ENCODE results near the gene SCFD2.
A peak's percentile ranks its signal among the peaks of the same experiment; 100 is the strongest.

SCFD2 gene

DNA sequence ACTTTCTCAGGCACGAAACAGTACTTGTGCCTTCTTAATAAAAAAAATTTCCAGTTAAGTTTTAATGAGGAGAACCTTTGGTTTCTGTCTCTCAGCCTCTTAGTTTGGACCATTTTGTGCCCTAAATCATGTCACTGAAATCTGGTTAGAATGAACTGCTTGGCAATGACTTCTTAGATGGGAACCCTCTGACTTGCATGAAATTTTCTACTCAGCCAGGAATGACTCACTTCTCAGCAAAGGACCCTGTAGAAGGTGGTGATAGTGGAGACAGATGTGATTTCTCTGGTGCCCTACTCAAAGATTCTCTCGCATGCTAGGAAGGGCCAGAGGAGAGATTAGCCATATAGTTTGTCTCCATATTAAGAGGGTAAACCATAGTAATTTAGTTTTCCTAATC is 453.3 kb downstream of the SCFD2 start:
- DNase-seq = no peak

DNA sequence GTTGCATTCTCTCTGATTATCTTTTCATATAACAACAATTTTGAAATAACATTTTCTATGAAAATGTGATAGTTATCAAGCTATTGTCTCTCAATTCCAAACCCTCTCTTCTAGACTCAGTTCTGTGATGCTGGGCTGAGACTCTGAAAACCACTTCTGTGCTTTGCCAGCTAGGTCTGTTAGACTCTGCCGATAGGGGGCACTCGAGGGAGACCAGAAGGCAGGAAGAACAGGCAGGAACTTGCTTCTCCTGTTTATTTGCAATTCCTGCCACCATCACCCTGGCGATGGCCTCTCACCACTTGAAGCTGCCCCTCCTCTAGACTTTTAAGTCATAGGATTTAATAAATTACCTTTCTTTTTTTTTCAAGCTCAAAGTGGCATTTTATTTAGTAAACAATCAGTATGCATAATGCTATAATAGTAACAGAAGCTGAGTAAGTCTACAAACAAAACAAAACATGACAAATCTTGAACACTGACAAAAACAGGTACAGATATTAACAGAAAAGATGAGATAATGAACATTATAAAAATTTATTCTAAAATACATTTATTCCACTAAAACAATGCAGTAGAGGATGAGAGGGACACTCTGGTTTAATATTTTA is 454.1 kb downstream of the SCFD2 start:
- peak; percentile 94 to 99 for DNase-seq

DNA sequence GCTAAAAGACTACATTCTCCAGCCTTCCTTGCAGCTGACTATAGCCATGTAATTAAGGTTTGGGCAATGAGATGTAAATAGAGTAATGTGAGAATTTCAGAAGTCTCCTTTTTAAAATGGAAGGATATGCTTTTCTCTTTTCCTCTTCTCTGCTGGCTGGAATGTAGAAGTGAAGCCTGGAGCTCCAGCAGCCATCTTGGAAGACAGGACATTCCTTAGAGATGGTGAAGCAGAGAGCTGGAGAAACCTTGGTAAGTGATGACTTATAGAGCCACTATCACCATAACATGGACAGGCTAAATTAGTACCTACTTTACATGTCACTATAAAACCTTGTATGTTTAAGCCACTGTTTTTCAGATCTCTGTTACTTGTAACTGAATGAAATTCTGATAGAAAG is 455.7 kb downstream of the SCFD2 start:
- DNase-seq = no peak

DNA sequence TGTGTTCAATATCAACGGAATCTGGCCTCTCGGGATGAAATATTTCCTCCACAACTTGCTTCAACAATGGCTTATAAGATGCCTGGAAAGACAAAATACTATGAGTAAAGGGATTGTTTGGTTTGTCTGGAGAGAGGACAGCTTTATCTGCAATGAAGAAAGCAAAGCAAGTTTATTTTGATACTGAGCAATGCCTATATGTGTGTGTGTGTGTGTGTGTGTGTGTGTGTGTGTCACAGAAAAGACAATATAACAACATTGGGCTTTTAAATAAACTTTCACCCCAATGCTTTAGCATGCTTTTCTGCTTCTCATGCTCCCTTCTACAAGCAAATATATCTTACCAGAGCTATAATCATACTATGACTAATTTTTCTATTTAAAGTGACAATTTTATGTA is 458.4 kb downstream of the SCFD2 start:
- DNase-seq = no peak

DNA sequence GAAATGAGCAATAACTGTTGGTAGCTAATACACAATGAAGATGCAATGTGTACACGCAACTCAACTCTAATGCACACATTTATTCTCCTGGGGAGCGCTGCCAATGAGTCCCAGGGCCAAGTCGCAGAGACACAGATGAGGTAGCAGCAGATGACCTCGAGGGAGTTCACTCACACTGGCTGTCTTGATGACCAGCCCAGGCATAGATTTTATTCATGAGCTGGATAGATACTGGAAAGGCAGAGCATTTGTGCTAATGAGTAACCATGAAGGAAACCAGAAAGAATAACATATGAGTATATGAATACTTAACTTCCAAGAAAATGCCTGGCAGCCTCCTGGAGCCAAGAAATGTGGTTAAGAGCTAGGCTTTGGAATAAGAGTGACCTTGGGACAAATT is 461.4 kb downstream of the SCFD2 start:
- DNase-seq = no peak

DNA sequence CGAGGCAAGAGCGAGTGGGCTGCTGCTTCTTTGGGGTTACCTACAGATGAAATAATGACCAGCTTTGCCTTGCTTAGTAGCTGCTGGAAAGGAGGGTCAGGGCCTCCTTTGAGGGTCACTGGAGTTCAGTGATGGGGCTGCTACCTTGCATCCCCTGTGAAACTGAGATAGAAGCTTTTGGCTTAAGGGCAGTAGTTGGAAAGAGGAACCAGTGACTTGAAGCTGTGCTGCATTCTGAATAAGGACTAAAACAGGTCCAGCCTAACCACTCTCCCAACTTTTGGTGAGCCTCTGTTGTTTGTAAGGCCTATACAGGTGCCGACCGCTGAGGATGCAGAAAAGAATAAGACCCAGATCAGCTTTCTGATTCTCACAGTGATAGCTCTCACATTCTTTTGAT is 462.6 kb downstream of the SCFD2 start:
- no peak for DNase-seq

DNA sequence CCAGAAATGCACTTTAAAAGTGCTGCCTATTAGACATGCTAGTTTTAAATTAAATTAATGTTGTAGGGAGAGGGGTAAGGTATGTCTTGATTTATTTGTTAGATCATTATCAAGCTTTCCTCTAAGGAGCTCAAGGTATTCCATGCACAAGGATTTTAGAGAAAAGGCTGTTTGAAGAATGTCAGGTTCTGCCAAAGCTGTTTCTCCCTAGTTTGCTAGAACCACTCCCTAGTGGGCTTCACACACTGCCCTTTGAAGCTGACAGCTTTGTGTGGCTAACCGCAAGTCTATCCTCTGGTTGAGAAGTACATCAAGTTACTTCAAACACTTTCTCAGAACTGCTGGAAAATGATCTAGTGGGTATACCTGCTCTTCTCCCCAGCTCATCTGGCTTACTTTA is 471.4 kb downstream of the SCFD2 start:
- no peak for DNase-seq

DNA sequence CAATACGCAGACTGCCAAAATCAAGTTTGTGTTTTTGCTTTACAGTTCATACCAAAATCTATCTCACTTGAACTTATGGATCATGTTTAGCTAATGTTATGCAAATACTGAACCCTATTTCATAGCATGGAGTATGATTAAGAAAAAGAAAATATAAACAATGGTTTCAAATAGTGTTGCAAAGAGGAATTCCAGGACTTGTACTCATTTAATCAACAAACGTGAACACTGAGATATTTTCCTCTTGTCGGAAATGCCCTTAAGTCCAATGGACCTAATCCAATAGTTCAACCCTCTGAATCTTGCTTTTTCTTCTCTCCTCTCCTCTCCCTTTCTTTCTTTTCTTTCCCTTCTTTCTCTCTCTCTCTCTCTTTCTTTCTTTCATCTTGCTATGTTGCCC is 473.0 kb downstream of the SCFD2 start:
- DNase-seq = no peak

DNA sequence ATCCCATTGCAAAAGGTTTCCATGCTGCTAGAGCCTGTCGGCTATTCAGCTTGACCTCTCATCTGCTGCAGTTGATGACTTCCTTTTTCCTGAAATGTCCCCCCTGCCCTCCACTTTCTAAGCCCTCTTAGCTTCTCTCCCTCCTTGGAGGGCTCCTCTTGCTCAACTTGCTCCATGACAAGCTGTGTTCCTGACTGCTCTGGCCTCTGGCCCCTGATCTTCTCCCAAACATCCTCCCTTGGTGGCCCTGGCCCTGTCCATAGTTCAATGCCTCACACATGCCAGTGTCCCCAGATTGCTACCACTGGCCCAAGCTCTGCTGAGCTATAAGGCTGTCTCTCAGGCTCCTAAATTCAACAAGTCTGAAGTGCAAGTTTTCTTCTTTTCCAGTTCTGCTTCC is 474.1 kb downstream of the SCFD2 start:
- no peak for DNase-seq

DNA sequence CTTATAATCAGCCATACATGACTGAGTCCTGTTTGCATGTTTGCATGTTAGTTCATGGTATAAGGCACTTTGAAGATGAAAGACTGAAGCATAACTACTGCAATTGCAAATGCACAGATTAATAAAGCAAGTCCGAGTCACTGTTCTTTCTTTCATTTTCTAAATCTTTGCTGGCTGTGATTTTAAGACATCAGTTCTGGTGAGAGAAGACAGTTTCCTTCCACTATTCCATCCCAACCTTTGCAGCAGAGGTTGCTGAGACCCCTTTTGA is 475.4 kb downstream of the SCFD2 start:
- no peak for DNase-seq

DNA sequence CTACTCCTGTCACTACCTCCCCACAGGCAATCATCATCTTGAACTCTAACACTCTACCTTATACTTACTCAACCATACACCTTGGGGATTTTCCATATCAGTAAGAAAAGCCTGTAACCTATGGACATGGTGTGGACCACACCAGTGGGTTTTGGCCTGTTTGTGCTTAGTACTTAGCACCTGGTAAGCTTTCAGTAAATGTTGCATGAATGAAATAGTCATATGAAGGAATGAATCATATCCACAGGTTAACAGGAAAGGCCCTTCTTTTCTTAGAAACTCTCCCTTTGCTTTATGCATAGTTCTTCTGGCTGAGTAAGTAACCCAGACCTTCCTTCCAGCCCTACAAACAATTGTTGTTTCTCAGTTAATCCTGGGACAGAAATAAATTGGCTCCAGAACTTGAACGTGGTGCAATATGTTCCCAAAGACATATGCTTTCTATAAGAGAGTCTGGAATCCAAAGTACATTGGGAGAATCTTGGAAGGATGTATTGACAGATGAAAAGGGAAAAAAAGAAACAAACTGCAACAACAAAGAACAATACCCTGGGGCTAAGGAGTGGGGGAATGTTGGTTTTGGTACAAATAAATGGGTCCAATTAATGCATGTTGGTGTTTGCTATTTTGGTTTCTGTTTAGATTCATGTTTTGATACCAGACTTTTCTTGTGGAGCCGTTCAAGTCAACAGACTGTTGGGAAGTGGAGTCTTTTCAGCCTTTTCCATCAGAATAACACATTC is 475.9 kb downstream of the SCFD2 start:
- DNase-seq = no peak

DNA sequence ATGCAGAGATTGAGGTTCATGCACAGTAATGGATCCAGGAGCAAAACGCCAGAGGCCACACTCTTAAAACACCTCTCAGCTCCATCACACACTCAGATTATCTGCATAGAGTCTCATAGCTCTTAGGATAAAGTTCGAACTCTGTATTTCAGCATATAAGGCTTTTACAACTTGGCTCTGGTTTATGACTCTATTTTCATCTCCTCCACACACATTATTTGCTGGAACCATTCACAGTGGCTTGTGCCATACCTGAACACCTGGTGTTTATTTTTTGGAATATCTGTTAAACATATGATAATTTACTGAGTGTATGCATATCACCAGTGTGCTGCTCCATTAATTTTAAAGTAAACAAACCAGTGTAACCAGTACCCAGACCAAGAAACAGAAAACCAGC is 476.5 kb downstream of the SCFD2 start:
- no peak for DNase-seq

DNA sequence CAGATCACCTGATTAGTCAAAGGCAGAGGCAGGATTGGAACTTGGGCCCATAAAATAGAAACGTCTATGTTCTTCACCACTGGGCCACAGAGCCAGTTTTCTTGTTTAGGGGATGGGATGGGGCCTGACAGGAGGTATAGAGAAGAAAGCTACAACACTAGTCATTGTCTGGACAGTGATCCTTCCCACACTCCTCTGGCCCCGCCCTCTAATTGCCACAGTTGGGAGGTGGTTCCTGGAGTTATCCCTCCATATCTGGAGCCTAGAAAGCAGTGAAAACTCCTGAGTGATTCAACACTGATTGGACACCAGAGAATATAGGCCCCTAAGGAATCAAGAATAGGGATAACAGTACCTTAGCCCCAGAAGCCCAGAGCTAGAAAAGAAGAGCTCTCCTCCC is 480.9 kb downstream of the SCFD2 start:
- DNase-seq = no peak

DNA sequence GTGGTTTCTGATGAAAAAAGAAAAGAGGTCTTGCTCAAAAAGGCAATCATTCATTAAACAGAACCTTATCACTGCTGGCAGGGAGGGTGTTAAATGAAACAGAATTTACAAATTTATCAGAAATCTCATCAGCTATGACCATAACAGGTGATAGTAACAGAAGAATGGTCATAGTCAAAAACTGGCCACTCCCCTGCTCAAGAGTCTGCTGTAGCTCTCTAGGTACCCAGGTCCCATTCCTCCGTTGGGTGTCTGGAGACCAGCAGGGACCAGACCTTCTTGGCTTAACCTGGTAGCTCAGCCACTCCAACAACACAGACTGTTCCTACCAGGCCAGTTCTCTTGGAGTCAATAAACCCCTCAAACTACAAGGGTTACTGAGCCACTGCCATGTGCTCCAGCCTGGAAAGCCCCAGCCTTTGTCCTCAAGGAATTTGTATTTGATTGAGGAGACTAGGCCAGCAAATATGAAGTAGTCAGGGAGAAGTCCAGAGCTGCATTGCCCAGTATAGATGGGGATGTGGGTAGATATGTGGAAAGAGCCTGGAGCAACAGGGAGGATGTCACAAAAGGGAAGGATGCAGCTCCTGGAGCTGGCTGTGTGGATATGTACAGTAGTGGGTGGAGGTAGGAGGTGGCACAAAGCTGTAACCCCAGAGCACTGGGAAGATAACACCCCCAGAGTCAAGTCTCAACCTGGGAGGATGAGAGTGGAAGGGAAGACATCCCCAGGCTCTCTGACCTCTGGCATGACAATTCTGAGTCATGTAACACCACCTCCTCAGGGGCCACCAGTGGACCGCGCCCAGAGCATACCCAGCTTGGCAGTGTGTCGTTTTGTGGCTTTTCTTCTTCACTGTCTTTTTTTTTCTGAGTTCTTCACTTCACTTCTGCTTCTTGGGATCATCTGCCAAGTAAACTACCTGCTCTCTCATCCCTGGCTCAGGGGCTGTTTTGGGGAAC is 481.9 kb downstream of the SCFD2 start:
- DNase-seq = no peak

DNA sequence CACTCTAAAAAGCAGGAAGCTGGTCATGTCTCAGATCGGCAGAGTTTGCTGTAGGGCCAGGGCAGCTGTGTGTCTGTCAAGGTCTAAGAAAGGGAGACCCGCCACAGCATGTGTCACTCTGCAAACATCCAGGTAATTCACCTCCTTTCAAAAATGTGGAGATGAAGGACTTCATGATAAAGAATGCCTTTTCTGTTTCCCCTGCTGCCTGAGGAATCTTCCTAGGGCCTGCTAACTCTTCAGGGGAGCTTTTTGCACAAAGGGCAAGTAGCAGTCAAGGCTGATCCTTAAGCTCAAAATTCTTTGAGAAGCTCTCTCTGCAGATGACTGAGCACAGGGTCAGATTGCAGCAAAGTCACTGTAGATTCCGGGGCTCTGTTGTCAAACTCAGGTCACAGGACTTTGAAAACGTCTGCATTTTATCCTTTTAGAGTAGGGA is 482.7 kb downstream of the SCFD2 start:
- no peak for DNase-seq

DNA sequence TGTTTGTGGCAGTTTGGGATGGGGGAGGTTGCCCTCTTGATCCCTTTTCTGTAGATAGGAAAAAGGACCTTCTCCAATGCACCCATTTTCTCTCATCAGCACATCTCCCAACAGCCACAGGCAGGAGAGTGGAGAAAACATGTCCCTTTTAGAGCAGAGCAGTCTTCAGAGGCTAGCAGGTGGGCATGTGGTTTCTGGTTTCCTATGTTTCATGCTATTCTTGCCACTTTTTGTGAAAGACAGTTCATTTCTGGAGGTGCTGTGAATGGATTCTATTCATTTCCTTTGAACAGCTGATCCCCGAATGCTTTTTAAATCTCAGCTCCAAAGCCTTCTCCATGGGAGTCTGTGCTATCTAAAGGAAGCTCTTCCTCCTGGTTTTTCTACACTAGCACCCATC is 484.9 kb downstream of the SCFD2 start:
- no peak for DNase-seq

DNA sequence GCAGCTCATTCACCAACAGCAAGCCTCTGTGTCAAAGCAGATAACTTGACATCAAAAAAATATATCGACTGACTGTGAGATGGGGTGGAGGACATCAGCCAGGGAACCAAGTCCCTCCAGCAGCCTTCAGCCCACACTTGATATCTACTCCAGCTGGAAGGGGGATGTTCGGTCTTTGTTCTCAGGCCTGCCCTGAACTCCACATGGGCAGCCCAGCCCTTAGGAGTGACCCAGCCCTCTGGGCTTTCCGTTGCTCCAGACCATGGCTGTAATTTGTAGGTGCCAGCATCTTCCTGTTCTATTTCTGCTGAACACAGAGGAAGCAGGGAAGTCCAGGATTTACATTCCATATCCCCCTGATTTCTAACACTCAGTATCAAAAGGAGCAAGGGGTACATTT is 486.4 kb downstream of the SCFD2 start:
- DNase-seq = no peak

DNA sequence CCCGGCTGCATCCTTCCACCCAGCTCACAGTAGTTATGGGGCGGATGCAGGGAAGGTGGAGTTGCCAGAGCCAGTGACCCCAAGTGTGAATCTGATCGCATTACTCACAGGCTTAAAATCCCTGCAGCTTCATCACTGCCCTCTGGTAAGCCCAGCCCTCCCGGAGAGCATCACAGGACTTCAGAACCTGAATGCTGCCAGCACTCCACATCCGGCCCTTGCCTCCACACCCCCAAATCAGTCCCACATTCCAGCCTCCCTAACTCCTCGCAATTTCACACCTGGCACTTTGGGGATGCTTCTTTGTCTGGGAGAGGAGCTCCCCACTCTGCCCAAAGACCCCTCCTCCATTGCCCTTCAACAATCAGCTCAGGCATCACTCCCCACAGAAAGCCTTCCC is 488.2 kb downstream of the SCFD2 start:
- DNase-seq = no peak

DNA sequence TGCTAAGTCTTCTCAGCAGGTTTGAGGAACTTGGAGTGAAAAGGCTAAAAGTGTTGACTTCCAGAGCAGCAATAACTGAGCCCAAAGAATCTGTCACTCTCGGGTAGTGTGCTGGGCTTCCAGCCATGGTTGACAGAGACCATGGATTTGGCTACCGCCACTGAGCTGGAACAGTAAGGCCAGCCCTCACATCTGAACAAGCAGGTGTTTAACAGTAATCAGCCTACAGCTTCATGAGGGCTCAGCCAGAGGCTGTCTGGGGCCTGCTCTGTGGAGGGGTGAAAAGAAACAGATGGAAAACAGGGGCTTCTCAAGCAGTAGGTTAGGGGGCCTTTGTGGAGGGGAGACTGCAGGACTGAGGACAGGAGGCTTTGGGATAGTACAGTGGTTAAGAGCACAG is 488.8 kb downstream of the SCFD2 start:
- no peak for DNase-seq

DNA sequence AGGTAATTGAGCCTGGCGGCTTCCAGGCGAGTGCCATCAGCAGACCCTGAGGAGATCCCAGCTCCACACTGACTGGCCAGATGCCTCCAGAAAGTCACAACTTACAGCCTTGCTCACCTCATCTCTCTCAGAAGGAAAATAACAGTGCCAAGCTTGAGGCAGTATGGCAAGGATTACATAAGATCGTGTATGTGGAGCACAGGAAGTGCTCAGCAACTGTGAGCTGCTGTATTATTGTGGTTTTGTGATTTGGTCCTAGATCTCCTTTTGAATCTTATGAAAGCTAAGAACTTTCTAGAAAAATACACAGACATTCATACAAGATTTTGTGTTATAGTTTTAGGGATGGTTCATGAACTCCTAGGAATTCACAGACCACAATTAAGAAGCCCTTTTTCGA is 489.8 kb downstream of the SCFD2 start:
- DNase-seq = peak; percentile 82 to 91

DNA sequence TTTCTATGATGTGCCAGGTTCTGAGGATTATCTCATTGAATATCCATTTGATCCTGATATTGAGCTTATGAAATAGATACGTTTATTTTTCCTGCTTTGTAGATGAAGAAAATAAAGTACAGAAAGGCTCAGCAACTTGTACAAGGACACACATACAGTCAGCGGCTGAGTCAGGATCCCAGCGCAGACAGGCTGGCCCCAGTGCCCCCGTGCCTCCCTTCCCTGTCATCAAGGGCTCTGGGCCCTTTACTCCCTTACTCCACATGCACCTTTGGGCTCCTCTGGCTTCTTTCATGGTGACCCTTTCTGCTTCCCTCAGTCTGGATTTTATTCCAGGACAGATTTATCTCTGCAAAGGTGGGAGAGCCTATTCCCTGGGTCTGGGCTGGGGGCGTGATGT is 490.9 kb downstream of the SCFD2 start:
- DNase-seq = no peak

DNA sequence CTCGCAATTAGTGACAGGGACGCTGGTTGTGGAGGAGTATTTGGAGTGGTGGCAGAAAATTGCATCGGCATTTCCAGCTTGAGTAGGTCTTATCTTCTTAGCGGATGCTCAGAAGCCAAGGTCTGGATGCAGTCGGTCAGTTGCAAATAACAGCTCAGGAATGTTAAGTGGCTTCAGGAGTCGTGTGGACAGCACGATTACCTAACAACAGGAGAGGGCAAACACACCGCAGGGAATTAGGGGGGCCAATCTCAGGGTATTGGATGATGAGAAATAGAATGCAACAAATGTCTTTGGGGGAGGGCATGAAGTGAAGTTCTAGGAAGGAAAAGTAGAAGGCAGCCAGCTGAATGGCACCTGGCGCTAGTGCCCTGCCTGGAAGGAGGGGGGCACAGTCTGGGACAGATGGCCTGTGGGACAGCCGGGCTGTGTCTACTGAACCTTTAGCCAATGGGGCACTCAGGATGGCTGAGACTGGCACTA is 492.0 kb downstream of the SCFD2 start:
- DNase-seq = no peak

DNA sequence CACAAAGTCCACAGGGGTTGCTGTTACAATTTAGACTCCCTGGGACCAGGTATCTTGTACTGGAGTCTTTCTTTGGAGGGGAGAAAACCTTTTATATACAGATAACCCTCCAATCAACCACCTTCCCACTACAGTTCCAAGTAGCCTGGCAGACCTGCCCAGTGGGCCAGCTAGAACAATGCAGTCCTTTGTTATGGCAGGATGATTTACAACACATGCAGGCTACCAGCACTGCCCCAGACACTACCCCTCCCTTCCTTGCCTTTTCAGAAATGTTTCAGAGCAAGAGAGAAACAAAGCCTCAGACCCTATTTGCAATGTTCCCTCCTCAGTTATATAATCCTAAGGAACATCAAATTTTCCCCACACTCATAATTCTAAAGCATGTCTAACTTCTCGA is 492.7 kb downstream of the SCFD2 start:
- DNase-seq = no peak

DNA sequence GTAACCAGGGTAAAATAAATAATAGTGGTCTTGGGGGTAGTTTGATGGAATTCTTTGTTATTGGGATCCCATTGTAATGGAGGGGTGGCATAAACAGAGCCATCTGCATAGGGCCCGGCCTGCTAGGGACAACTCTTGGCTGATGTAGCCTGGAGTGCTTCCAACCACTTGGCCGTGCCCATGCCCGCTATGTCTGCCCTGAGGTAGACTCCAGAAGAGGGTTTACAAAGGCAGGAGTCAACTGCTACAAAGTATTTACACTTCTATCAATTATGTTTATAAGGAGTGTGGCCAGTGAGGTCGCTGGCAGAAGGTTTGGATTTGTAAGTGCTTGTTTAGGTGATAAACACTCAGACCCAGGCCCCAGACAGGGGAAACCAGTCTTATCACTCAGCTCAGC is 495.6 kb downstream of the SCFD2 start:
- no peak for DNase-seq

All from Kasumi-1 (cell line).